C4-2B (cell line): Measurements from ENCODE around the gene DACT3.

Experiments used
- ZFX ChIP-seq: fragments of 450-650 bp; IDR thresholded peaks from 2 replicates; pipeline ENCODE4 v1.6.1; 2017
- TF ChIP-seq, protein P1 (sequence below): fragments of 450-650 bp; conservative IDR thresholded peaks from 2 replicates; pipeline ENCODE4 v1.5.1; 2017; ENCODE audit warnings: mild to moderate bottlenecking

- TF ChIP-seq, protein P1, sequence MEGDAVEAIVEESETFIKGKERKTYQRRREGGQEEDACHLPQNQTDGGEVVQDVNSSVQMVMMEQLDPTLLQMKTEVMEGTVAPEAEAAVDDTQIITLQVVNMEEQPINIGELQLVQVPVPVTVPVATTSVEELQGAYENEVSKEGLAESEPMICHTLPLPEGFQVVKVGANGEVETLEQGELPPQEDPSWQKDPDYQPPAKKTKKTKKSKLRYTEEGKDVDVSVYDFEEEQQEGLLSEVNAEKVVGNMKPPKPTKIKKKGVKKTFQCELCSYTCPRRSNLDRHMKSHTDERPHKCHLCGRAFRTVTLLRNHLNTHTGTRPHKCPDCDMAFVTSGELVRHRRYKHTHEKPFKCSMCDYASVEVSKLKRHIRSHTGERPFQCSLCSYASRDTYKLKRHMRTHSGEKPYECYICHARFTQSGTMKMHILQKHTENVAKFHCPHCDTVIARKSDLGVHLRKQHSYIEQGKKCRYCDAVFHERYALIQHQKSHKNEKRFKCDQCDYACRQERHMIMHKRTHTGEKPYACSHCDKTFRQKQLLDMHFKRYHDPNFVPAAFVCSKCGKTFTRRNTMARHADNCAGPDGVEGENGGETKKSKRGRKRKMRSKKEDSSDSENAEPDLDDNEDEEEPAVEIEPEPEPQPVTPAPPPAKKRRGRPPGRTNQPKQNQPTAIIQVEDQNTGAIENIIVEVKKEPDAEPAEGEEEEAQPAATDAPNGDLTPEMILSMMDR = no peak
- TF ChIP-seq ZFX = no peak
Measured at GRCh38 chr19:46607448-46607841, 53.5 kb downstream of the DACT3 start.
